SKM-1 treated with dmso at 0.1 percent for 144 hours (cell line): ENCODE results near the gene CORO1C.

Source experiments
- DNase-seq: peaks from one replicate; lab custom pipeline; 2025; ENCODE audit not compliant: unreplicated experiment; lab: John Stamatoyannopoulos, UW

CORO1C gene

DNA sequence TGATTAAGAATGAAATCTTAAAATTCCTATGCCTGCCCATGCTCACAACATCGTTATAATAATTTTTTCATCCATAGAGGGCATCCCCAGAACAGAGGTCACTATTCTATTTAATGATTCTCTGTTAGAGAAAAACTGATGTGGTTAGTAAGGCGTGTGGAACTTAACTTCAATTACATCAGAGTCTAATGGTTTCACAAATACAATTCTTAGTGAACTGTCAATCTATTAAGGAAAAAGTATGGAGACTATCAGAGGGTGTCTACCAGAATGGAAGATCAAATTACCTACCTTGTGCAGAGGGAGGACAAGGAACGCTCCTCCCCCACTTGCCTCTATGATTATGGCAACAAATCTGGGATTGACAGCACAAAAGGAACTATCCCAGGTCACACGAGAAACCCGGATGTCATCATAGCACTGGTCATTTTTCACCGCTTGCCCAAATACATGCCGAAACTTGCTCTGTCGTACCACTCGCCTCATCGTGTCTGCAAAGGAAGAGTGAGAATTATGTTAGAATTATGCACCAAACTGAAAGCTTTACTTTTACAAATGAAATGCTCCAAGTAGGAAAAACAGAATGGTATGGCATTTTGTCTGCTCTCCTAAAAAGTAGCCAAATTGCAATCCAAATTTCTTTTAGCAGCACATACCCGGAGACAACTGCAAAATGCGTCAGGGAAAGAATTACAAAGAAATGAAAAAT is 30.3 kb downstream of the CORO1C start:
- no peak for DNase-seq

DNA sequence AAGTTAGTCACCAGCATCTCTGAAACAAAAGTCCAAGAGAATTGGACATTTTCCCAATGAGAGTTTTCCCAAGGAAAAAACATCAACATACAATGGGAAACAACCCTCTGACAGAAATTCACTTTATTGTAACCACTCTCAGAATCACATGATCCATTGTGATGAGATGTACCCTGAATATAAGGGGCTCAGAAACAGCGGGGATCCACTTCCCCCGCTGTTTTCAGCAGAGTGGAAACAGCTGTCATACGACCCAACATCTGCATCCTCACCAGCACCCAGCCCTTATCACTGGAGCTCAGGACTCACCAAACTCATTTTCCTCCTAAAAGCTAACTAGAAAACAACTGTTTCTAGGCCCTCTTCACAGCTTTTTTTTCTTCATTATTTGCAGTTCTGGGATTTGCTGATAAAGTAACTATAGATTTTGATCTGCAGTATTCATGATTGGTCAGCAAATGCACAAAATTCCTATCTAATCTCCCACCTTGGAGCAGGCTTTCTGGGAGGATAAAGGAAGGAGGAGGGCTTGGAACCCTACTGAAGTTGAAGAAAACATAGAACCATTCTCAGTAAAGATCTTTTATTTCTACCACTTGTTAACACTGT is 31.3 kb downstream of the CORO1C start:
- no peak for DNase-seq

DNA sequence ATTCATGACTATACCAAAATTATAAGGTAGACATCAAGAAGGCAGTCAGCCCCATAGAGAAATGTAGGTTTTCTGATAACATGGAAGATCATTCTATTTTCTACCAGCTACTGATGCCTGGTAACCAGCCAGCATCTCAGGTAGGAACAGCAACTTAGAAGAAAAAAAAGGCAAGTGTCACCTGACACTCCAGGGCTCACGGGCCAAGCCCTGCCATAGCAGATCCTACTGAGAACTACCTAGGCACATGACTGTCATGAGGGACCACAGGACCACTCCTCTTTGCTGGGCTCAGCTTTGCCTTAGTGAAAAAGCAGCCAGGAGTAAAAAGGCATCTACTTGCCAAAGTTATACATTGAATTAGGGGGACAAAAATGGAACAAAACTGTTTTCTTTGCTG is 33.4 kb downstream of the CORO1C start:
- no peak for DNase-seq

DNA sequence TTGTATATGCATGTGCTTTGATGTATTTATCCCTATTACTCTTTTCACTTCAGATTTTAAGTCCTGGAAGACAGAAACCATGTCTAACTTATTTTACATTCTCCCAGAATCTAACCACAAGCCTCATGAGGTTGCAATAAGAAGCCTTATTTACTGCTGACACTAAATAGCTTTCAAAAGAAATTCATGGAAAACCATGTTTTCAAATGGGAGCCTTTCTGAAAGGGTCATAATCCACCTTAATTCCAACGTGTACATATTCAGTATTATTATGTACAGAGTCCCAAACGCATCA is 34.4 kb downstream of the CORO1C start:
- DNase-seq, result no peak

DNA sequence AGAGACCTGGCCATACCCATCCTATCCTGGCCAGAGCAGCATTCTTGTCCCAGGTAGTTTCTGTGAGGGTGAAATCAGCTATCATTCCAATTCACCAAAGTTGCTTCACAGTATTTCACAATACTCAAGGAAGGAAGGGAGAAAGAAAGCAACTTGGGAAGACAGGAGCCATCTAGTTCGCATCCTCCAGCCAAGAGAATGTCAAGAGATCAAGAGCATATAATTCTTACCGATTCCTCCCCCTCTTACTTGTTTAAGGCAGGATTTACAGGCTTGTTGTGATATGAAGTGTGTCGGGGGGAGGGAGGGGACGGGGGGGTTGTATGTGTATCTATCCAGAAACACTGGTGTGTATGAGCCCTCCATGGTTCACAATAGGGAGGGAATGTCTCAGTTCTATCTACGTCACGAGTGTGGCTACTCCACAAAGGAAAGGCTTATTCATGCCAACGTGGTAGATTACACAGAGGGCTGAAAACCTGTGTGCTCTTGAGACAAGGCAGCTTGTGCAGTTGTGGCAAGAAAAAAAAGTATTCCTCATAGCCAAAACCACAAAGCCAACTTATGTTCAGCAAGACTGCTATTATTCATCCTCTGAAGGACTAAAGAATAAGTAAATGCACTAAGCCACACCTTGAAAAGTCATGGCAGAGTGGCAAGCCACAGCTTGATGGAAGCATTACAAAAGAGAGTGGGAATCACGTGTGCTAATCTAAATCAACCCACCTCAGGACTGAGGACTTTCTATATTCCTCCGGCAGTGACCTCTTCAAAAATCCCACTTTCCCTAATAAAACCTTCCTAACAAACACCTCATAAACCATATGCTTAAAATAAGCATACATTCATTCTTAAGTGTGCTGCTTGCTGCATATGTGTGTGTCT is 35.0 kb downstream of the CORO1C start:
- DNase-seq, result no peak

DNA sequence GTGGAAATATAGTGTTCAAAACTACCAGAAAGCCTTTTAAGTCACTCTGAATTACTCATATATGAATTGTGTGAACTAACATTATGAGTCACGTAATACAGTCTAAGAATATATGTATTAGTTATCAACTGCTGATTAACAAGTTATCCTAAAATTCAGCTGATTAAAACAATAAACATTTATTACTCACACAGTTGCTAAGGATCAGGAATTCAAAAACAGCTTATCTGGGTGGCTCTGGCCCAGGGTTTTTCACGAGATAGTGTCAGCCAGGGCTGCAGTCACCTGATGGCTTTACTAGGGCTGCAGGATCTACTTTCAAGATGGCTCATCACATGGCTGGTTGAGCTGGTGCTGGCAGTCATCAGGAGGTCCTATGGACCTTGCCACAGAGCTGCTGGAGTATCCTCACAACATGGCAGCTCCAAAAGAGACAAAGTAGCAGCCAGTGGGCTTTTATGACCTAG is 36.5 kb downstream of the CORO1C start:
- DNase-seq, result no peak

DNA sequence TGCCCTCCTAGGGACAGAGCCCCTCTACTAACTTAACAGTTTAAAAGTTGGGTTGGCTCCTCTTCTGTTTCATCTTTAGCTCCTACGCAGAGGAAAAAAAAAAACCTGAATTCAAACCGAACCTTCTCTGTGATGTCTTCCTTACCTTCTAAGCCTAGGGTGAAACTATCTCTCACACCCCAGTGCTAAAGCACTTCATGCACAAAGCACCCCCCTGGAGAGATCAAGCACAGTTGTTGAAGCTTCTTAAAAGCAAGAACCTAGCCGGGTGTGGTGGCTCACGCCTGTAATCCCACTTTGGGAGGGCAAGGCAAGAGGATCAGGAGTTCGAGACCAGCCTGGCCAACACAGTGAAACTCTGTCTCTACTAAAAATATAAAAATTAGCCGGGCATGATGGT is 37.6 kb downstream of the CORO1C start:
- no peak for DNase-seq

DNA sequence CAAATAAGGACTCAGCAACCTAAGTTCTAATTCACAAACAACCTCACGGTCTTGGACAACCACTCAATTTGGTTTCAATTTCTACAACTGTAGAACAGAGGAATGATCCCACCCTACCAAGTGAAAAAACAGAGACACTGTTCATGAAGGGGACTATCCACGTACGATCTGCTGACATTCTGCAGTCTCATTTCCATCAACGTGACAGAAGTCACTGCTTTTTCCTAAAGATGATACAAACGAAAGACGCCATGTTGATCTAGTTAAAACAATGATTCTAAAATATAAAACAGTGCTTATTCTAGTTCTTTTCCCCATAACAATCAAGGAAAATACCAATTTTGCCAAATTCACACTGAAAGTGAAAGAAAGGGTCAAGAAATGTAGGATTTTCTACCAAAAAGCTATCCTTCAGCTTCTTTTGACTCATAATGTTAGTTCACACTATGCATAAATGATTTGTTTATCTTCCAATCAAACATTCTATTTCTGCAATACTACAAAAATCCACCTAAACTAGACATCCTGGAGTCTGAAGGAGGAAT is 38.1 kb downstream of the CORO1C start:
- DNase-seq, result no peak

DNA sequence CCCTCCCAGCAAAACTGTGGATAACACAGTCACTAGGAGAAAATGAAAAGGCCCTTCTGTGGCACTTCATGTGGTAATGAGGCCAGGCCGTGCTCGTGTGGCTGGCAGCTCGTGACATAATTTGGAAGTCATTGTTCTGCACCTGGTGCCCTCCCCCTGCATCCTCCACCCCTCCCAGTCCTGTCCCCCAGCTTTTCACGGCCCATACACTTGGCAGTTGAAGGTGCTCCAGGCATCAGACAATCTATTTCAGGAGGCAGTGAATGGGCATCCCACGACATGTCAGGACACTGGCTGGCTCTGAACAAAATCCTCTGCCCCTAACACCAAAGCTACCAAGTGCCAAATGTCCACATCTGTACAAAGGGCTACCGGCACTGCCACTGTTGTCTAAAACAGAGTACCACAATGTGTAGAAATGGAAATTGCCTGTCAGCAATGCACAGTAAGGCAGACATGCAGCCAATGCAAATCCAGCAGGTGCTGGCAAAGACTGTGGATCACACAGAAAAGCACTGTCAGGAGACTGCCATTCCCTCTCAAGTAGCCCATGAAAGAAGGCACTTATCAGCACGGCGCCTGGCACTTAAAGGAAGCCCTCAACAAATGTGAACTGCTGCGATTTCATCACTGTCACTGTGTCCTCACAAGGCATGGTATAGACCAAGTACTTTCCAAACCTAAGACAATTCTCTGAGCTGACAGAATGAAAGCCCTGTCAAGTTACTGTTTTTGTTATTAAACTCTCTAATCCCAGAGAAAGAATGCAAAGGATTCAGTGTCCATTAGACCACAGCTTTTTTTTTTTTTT is 39.1 kb downstream of the CORO1C start:
- DNase-seq, result peak; percentile 2

DNA sequence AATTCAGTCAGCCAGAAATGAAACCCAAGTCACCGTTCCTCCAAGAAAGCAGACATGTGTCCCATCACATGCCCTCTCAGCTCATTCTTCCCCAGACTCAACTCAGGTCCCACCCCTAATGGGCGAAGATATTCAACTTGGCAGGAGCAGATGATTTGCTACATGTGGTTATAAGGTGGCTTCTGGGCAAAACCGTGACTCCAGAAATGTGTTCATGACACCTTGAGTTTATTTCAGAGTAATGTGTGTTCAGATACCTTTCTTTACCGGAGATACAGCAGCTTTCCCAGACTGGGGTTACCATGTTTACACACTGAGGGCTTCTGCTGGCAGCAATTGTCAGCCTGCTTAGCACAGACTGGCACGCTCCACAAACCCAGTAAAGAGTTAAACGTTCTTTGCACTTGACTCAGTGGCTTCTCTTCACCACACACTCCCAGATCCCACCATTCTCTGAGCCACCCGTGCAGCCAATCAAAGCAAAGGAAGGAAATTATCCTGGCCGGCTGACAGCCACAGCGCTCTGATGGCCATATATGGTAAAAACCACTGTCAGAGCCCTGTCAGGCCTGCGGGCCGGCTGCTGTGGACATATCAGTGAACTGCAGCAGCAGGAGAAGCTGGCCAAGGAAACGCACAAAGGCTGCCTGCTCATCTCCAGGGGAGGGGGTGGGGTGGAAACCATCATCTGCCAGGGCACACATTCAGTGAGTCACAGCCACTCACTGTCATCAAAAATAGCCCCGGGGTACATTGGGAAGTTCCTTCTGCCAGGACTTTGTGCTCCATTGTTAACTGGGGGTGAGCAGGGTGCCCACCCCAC is 39.9 kb downstream of the CORO1C start:
- peak; percentile 59 for DNase-seq

DNA sequence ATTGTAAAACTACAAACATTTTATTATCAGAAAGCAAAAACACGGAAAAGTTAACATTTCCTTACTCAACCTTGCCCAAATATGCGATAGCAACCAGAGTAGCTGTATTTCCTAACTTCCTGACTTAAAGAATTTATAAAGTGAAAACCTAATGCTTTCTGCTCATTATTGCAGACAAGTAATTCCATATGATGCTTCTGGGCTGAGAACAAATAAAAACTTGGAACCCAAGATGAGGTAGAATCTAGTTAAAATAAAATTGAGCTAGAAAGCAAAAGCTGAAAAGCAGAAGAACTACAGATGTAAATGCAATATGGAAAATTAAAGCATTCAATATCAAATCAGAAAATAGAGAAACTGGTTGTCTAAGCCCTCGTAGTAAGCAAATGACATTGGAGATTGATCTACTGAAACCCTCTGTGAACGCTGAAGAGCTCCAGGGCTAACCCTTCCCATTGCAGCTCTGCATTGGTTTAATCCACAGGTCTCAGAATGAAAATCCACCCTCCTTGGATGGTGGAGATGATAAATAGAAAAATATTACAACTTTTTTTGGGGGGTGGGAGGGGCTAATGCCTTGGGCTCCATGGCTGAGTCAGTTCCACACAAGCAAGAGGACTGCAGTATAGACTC is 40.7 kb downstream of the CORO1C start:
- no peak for DNase-seq

DNA sequence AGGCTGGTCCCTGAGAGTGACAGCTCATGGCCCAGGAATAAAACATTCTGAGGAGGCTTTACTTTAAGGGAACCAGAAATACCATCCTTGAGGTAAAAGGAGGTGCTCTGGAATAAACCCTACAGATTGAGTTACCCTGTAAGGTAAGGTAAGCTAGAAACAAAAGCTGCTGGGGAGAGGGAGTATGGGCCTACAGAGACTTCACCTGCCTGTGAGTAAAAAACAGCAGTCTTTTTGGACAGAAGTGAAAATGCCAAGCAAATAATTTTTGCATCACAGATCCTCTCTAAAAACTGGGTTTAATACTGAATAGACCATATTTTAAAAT is 41.2 kb downstream of the CORO1C start:
- DNase-seq, result no peak

DNA sequence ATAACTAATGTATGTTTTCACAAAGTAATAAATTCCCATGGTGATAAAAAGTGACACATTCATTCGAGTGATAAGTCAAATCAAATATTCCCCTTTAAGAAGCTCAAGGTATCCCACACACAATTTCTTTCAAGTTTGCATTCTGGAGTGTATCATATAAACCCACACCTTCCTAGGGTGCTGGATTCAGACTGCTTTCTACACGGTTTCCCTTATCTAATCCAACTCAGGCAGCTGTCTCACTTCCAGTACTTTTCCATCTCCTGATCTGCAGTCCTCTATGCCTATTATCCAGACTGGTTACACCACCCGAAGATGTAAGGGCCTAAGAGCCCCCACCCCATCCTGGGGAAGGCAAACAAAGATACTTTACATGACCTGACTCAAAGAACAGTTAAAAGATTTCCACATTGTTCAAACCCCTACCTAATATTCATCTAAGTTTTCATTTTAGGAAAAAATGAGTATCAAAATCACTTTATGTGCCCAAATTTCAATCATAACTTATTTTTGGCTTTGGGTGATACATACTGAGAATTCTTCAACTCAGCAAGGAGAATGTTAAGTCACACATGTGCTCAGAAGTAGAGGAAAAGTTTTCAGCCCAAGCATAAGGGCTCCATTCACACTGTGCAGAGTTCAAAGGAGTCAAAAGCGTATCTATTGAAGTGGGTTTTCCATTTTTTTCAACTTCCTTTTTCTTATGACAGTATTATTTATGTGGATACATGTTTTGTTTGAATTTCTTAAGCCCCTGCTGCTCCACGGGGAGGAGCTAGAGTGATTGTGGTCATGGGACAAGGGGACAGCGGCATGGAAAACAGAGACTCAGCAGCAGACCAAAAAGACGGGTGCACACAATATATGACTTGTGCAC is 41.8 kb downstream of the CORO1C start:
- no peak for DNase-seq

DNA sequence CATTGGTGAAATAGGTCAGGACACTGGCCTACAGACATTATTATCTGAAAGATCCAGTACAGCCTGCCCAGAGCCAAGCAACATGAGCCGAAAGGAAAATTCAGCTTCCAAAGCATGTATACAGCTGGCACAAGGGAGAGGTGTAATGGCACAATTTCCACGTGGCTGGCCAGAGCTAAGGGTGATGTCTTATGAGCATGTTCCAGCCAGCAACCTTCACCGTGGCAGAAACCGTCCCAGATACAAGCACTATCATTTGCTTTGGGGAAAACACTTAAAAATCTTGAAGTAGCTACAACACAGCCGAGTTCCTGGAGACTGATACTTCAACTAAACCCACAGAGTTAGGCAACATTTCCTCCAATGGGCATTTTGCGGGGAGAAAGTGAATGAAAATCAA is 44.5 kb downstream of the CORO1C start:
- no peak for DNase-seq

DNA sequence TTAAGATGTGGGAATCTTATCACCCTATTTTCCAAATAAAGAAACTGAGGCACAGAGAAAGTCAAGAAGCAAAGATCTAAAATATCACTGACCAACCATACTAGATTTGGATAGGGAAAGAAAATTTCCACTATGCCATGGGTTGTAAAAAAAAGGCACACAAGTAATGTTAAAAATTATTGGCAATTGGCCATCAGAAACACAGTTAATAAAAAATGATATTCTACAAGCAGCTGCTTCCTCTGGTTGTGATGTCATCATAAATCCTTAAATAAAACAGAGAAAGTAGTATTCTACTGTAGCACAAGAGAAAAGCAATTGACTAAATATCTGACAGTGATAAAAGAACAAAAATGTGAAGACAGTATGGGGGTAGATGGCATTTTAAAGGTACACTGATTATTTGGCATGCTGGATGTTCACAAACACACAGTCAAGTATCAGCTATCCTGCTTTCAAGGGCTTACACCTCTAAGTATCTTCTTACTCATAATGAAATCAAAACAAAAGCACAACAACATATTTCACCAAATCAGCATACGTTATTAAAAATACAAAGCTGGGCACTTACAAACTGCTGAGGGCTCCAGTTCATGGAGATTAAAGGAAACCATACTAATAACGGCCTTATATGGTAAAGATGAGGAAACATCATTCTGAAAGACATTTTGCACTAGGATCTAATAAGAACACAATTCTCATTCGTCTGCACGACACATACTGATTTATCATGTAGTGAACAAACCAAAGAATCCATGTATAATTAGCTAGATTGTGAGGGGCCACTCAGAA is 45.7 kb downstream of the CORO1C start:
- DNase-seq, result no peak

DNA sequence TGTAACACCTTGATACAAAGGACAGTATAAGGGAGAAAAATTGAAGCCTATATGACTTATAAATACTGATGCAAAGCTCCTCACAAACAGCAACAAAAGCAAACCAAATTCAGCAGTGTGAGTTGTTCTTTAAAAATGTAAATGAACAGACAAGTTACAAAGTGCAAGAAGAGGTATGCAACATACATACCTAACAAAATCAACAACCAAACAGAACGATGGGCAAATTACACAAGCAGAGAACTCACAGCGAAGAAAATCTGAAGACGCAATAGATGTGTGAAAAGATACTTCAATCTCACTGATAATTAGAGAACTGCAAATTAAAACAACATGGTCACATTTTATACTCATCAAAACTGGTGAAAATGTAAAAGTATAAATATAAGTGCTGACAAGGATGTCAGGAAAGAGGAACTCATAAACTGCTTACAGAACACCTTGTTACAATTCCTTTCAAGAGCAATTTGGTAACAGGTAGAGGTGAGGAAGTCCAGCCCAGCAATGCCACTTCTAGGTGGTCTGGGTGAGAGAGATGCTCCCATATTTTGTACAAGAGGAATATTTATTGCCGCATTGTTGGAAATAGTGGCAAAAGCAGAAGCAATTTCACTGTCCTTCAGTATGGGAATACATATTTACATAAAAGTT is 47.3 kb downstream of the CORO1C start:
- no peak for DNase-seq

DNA sequence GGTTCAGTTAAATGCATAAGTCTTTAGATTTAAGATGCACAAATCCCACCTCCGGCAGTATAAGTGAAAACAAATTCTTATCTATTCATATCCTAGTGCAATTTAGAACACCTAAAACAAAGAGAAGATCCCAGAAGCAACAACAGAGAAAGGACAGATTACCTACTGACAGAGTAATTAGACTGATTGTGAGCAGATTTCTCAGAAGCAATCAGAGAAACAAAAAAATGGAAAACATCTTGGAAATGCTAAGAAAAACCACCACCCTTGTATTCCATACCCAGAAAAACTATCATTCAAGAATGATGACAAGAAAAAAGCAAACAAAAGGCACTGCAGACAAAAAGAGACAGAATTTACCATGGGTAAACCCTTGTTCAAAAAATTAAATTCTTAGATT is 50.0 kb downstream of the CORO1C start:
- DNase-seq, result no peak
